ENCODE measurements around the gene MYOG.

Gene MYOG

DNA sequence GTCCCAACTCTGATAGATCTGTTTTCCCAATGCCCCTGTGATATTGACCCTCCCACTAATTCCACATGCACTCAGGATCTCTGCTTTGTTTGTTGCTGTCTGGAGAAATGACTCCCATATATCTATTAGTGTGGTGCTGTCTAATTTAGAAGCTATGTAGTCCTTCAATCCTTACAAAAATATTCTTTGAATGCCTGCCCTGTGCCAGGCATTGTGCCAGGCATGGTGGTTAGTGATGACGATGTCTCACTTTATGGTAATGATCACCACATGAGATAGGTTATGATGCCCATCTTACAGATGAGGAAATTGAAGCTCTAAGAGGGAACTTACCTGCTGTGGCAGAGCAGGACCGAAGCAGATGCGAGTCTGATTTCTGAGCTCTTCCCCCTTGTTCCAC, 12.9 kb downstream of the MYOG start:
- Histone ChIP-seq H3K79me2 (ENCODE audit: insufficient read depth, low read length) (no peaks in the 10 kb centered on the region), H3K4me3 (ENCODE audit: low read depth in 1 of 2, low read length in 2 of 2) (no peak overlapping the region), H2AFZ (ENCODE audit: low read depth, low read length) (no peak overlapping the region), H3K36me3 (ENCODE audit: insufficient read depth, low read length) (no peaks in the 10 kb centered on the region), H3K27ac (ENCODE audit: low read length) (no peak overlapping the region), H3K4me1 (ENCODE audit: insufficient read depth, low read length) (no peaks in the 10 kb centered on the region), H3K27me3 (ENCODE audit: insufficient read depth, low read length, poor library complexity) (peaks cover 24% of the 10 kb centered on the region), H3K9me3 (ENCODE audit: insufficient read depth, low read length, severe bottlenecking) (no peaks in the 10 kb centered on the region), H3K9ac (ENCODE audit: low read depth, low read length) (no peak overlapping the region), H4K20me1 (ENCODE audit: insufficient read depth, low read length) (no peaks in the 10 kb centered on the region; the same call in 1 of the 2 replicates), H3K4me2 (ENCODE audit: insufficient read depth, low read length) (no peak overlapping the region)
- ATAC-seq (ENCODE audit: insufficient read depth, low read depth) (no peak), DNase-seq (no peak)
- no peak for TF ChIP-seq EZH2 (IDR thresholded peaks at IDR 0.05; ENCODE audit: borderline replicate concordance, low read depth, low read length, severe bottlenecking)
- TF ChIP-seq, protein P1, sequence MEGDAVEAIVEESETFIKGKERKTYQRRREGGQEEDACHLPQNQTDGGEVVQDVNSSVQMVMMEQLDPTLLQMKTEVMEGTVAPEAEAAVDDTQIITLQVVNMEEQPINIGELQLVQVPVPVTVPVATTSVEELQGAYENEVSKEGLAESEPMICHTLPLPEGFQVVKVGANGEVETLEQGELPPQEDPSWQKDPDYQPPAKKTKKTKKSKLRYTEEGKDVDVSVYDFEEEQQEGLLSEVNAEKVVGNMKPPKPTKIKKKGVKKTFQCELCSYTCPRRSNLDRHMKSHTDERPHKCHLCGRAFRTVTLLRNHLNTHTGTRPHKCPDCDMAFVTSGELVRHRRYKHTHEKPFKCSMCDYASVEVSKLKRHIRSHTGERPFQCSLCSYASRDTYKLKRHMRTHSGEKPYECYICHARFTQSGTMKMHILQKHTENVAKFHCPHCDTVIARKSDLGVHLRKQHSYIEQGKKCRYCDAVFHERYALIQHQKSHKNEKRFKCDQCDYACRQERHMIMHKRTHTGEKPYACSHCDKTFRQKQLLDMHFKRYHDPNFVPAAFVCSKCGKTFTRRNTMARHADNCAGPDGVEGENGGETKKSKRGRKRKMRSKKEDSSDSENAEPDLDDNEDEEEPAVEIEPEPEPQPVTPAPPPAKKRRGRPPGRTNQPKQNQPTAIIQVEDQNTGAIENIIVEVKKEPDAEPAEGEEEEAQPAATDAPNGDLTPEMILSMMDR (IDR thresholded peaks at IDR 0.05; ENCODE audit: borderline replicate concordance, extremely low read depth, low read length, poor library complexity, severe bottlenecking) = no peak

- Histone ChIP-seq H3K9me3 (ENCODE audit: insufficient read depth, low read length, severe bottlenecking) (no peaks in the 10 kb centered on the region), H3K9ac (ENCODE audit: low read depth, low read length) (no peak overlapping the region), H3K36me3 (ENCODE audit: insufficient read depth, low read length) (no peaks in the 10 kb centered on the region), H3K4me1 (ENCODE audit: insufficient read depth, low read length) (no peaks in the 10 kb centered on the region), H3K4me2 (ENCODE audit: insufficient read depth, low read length) (no peak overlapping the region), H4K20me1 (ENCODE audit: insufficient read depth, low read length) (peaks cover under 1% of the 10 kb centered on the region; the same call in 1 of the 2 replicates), H3K27me3 (ENCODE audit: insufficient read depth, low read length, poor library complexity) (peaks cover 30% of the 10 kb centered on the region), H3K27ac (ENCODE audit: low read length) (no peak overlapping the region), H3K79me2 (ENCODE audit: insufficient read depth, low read length) (no peaks in the 10 kb centered on the region), H2AFZ (ENCODE audit: low read depth, low read length) (no peak overlapping the region), H3K4me3 (ENCODE audit: low read depth in 1 of 2, low read length in 2 of 2) (no peak overlapping the region)
- no peak for ATAC-seq (ENCODE audit: insufficient read depth, low read depth)
- DNase-seq = no peak
- TF ChIP-seq, protein P1 (IDR thresholded peaks at IDR 0.05; ENCODE audit: borderline replicate concordance, extremely low read depth, low read length, poor library complexity, severe bottlenecking) = no peak
- TF ChIP-seq EZH2 (IDR thresholded peaks at IDR 0.05; ENCODE audit: borderline replicate concordance, low read depth, low read length, severe bottlenecking) = no peak
Measured at GRCh38 chr1:203072002-203072602, 13.7 kb downstream of the MYOG start.

DNA sequence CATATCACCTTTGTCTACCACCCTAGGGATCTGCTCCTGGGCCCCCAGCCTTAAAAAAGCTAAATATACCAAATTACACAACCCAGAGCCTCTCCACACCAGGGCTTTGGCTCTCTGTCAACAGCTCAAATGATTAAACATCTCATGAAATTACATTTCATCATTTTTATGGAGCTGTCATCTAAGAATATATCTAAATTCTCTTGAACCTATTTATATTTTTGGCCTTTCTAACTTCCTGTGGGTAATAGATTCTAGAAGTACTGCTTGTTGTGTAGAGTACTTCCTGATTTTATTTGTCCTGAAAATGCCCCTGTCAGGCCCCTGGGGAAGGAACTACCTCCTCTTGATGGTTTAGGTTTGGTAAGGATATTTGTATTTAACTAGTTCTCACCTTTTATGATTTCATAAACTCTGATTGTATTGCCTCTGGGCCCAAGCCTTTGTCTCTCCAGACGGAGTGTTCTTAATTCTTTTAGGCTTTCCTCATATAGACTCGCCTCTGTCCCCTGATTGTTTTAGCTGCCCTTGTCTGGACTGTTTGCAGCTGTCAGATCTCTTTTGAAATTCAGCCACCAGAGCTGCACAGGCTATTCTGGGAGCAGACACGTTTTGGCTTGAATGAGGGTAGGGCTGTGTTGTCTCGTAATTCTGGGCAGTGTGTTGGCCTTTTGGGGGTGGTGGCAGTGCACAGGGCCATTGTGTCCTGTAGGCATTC, 16.6 kb downstream of the MYOG start:
- TF ChIP-seq, protein P1 (IDR thresholded peaks at IDR 0.05; ENCODE audit: borderline replicate concordance, extremely low read depth, low read length, poor library complexity, severe bottlenecking) = no peak
- no peak for TF ChIP-seq EZH2 (IDR thresholded peaks at IDR 0.05; ENCODE audit: borderline replicate concordance, low read depth, low read length, severe bottlenecking)
- Histone ChIP-seq H3K4me3 (ENCODE audit: low read depth in 1 of 2, low read length in 2 of 2) (no peak overlapping the region), H3K4me1 (ENCODE audit: insufficient read depth, low read length) (no peaks in the 10 kb centered on the region), H3K36me3 (ENCODE audit: insufficient read depth, low read length) (no peaks in the 10 kb centered on the region), H3K4me2 (ENCODE audit: insufficient read depth, low read length) (no peak overlapping the region), H3K9ac (ENCODE audit: low read depth, low read length) (no peak overlapping the region), H3K9me3 (ENCODE audit: insufficient read depth, low read length, severe bottlenecking) (no peaks in the 10 kb centered on the region), H4K20me1 (ENCODE audit: insufficient read depth, low read length) (peaks cover 3% of the 10 kb centered on the region; the same call in 1 of the 2 replicates), H2AFZ (ENCODE audit: low read depth, low read length) (no peak overlapping the region), H3K27me3 (ENCODE audit: insufficient read depth, low read length, poor library complexity) (peaks cover 38% of the 10 kb centered on the region), H3K27ac (ENCODE audit: low read length) (no peak overlapping the region), H3K79me2 (ENCODE audit: insufficient read depth, low read length) (no peaks in the 10 kb centered on the region)
- ATAC-seq (ENCODE audit: insufficient read depth, low read depth) (no peak), DNase-seq (no peak)

Data from DND-41 (cell line).